ENCODE results near the gene DIP2B.

DNA sequence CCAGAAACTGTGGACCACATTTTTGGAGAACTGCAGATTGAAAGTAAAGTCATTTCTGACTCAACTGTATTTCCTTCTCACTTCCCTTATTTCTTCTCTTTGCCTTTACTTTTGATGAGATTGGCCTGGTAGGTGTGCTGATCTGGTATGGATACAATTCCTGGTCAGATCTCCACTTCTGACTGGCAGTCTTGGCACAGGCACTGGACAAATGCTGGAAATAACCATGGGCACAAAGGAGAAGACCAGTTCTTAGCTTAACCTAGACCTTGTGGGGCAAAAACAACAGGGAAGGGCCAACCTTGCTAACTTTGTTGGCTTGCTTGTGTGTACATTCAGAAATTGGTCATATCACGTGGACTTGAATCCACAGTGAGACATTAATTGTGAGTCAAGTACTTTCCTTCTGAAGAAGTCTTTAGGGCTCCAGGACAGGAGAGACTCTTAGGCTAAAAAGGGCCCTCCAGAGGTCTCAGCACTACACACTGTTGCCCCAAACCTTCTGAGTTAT is 75.0 kb downstream of the DIP2B start:
- TF ChIP-seq, protein P1, sequence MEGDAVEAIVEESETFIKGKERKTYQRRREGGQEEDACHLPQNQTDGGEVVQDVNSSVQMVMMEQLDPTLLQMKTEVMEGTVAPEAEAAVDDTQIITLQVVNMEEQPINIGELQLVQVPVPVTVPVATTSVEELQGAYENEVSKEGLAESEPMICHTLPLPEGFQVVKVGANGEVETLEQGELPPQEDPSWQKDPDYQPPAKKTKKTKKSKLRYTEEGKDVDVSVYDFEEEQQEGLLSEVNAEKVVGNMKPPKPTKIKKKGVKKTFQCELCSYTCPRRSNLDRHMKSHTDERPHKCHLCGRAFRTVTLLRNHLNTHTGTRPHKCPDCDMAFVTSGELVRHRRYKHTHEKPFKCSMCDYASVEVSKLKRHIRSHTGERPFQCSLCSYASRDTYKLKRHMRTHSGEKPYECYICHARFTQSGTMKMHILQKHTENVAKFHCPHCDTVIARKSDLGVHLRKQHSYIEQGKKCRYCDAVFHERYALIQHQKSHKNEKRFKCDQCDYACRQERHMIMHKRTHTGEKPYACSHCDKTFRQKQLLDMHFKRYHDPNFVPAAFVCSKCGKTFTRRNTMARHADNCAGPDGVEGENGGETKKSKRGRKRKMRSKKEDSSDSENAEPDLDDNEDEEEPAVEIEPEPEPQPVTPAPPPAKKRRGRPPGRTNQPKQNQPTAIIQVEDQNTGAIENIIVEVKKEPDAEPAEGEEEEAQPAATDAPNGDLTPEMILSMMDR (IDR thresholded peaks at IDR 0.05), result no peak
- TF ChIP-seq POLR2A (IDR thresholded peaks at IDR 0.05), result no peak
- no peak for TF ChIP-seq EP300 (IDR thresholded peaks at IDR 0.05)

Data from upper lobe of left lung (tissue), 4 donors.